ENCODE results near the gene CYLD.

DNA sequence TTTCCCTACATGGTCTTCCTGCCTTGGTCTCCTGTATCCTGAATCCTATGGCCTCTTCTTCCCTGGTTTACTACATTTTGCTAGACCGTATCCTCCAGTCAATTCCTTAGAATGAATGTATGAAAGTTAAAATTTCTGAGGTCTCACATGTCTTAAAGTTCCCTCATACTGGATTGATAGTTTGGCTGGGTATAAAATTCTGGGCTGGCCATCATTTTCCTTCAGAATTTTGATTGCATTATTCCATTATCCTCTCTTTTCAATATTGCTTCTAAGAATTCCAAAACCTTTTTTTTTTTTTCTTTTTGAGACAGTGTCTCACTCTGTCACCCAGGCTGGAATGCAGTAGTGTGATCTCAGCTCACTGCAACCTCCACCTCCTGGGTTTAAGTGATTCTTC, 37.6 kb upstream of the CYLD start:
- TF ChIP-seq CTCF (IDR thresholded peaks at IDR 0.05) (no peak), EZH2 (IDR thresholded peaks at IDR 0.05; ENCODE audit: borderline replicate concordance, insufficient read depth, low read depth, low read length, poor library complexity, severe bottlenecking) (no peak)
